ENCODE measurements around the gene MRPS9. TPM values are rescaled to one million over a fixed set of nuclear protein-coding genes. Genes with fewer than 3 reads are reported as not detected.

Gene MRPS9
- total and polyA plus RNA-seq, 2 experiments from 2014 or later, result 64.7 to 78.9 TPM

- Mint-ChIP-seq H3K4me3 (no peak overlapping the region), H3K4me1 (peaks cover 46% of the 10 kb centered on the region), H3K9me3 (no peaks in the 10 kb centered on the region), H3K27me3 (ENCODE audit: insufficient read depth, low read depth, poor library complexity) (no peaks in the 10 kb centered on the region), H3K36me3 (ENCODE audit: low read depth) (peaks cover 4% of the 10 kb centered on the region; the same call in 2 of the 3 replicates), H3K27ac (peak overlapping the region; percentile 31; the same call in 1 of the 2 replicates)
- no peaks in the 10 kb centered on the region for H3K36me3 ChIP-seq (ENCODE audit: insufficient read depth)
- H3K27me3 ChIP-seq (ENCODE audit: insufficient read depth), result no peaks in the 10 kb centered on the region
- TF ChIP-seq CTCF (conservative IDR thresholded peaks at IDR 0.05; ENCODE audit: low read depth in 2 of 2) (no peak), ZNF114 (CRISPR knock-in tag; IDR thresholded peaks at IDR 0.05) (no peak), REST (IDR thresholded peaks at IDR 0.05; ENCODE audit: unreplicated experiment) (no peak), CREB1 (CRISPR knock-in tag; IDR thresholded peaks at IDR 0.05; ENCODE audit: low read depth) (no peak), EZH2phosphoT487 (IDR thresholded peaks at IDR 0.05; ENCODE audit: unreplicated experiment) (no peak), ZNF331 (CRISPR knock-in tag; IDR thresholded peaks at IDR 0.05; ENCODE audit: low read depth) (no peak), POLR2AphosphoS5 (IDR thresholded peaks at IDR 0.05; ENCODE audit: low read depth) (no peak), ETS1 (IDR thresholded peaks at IDR 0.05) (no peak), JUNB (IDR thresholded peaks at IDR 0.05; ENCODE audit: unreplicated experiment) (no peak), EZH2 (IDR thresholded peaks at IDR 0.05; ENCODE audit: low read depth, unreplicated experiment) (no peak)
- peaks cover 40% of the 10 kb centered on the region for H3K4me1 ChIP-seq (ENCODE audit: insufficient read depth)
- no peak overlapping the region for H3K27ac ChIP-seq (ENCODE audit: low read depth)
- no peaks in the 10 kb centered on the region for H3K9me2 ChIP-seq (ENCODE audit: insufficient read depth)
- no peak for ATAC-seq
- H3K79me2 ChIP-seq (replicated peaks; ENCODE audit: insufficient read depth), result peaks cover 54% of the 10 kb centered on the region
- no peak for DNase-seq (ENCODE audit: low spot score)
- no peaks in the 10 kb centered on the region for H3F3A ChIP-seq (replicated peaks; ENCODE audit: low read depth)
- H2AFZ ChIP-seq, result no peak overlapping the region
- no peak overlapping the region for H3K4me3 ChIP-seq
- H4K20me1 ChIP-seq (replicated peaks; ENCODE audit: insufficient read depth), result 0 out of 2 replicates have a peak, but pooled peaks cover 5% of the 10 kb centered on the region
- no peak overlapping the region for H3K4me2 ChIP-seq
These were observed 32.4 kb downstream of the MRPS9 start for GRCh38 chr2:105070010-105070865.

Measured in GM23338 (cell line).